ENCODE data around the gene CALHM2. TPM values are rescaled to one million over a fixed set of nuclear protein-coding genes. Genes with fewer than 3 reads are reported as not detected.
"Not testable (repeated sequence)": the region's sequence is repeated elsewhere in the genome, so short reads cannot be mapped to it uniquely, and the experiment has no call there.

CALHM2 gene, protein sequence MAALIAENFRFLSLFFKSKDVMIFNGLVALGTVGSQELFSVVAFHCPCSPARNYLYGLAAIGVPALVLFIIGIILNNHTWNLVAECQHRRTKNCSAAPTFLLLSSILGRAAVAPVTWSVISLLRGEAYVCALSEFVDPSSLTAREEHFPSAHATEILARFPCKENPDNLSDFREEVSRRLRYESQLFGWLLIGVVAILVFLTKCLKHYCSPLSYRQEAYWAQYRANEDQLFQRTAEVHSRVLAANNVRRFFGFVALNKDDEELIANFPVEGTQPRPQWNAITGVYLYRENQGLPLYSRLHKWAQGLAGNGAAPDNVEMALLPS
- 9.8 TPM for total RNA-seq
- long read RNA-seq, partial matches to known transcripts, result 3 of 9 reads
- long read RNA-seq, other reads (novel, unspliced or antisense), result 4 of 9 reads

DNA sequence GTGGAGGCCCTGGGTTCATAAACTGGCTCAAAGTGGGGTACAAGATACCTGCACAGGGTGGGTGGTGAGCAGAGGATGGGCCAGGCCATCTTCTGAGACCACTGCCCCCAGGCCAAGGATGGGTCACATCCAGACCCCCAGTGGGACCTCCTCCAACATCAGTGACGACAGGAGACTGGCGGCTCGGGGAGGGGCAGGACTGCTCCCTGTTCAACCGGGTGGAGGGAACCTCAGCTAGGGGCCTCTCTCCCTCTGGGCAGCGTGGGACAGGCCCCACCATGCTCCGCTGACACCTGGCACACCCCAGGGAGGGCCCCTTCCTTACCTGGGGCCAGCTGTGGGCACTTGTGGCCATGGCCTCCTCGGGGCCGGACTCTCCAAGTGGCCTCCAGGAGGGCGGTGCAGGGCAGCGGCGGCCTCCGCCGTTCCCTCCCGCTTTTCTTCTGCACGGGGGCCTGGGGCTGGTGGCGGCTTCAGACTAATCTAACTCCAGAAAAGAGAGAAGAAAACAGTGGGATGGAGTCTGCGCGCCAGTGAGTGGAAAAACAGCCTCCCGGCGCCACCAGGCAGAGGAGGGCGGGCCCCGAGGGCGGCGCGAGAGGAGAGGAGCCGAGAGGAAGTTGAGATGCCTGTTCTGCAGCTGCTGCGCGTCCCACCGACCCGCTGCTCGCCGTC is at the start of gene CALHM2:
TSS of gene CALHM2 (minus strand) at position 540 of the 675 bp plus-strand sequence. CDS start 2,429 bp downstream, outside the sequence.
- ATAC-seq, result peak; percentile 79

DNA sequence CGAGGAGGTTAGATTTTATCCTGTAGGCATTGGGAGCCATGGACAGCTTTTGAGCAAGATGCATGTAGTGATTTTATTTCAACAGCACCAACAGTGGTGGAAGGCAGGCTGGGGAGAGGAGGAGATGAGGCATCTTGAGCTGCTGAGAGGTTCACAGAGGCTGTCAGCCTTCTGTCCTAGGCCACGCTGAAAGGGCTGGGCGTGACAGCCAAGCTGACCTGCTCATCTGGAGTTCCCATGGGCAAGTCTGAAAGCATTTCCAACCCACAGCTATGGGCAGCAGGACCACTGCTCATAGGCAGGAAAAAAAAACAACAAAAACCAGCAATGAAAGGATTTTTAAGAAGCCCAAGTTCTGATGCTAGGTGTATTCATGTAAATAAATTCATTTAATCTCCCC is 49.0 kb upstream of the CALHM2 start:
- ATAC-seq (no peak), DNase-seq (no peak)
- intact Hi-C loops (cut with micrococcal nuclease), result no loop called here

More for the DNA sequence above, at the start of gene CALHM2:
- intact Hi-C loops (cut with micrococcal nuclease), result no loop called here
- peak; percentile 82 for DNase-seq

DNA sequence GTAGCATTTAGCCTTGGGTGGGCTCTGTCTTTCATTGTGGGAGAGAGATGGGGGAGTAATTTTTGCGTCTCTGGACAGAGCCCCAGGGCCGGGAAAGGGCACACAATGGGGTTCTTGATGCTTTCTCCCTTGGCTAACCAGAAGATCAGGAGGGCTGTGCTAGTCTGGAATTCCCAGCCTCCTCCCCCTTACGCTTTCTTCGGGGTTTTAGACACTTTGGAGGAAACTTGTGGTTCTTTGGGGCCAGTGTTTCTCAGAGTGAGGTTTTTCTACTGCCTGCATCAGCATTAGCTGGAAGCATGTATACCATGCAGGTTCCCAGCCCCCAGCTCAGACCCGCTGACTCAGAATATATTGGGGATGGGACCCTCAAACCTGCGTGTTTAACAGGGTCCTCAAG is 48.3 kb upstream of the CALHM2 start:
- intact Hi-C loops (cut with micrococcal nuclease), result no loop called here
- DNase-seq (no peak), ATAC-seq (no peak)

DNA sequence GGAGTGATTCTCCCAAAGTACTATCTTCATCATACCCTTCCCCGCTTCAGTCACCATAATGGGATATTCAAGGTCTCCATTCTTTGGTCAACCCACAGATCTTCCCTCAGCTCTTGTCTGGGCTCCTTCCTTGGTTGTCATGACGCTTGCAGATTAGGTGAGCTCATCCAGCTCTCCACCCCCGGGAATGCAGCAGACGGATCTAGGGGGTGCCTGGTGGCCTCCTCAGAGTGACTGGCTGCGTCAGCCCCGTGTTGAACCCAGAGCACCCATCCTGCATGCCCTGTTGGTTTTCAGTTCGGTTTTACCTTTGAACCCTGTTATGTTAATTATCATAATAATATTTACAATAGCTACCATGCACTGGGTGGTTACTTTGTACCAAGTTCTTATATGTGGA is 47.7 kb upstream of the CALHM2 start:
- DNase-seq (no peak), ATAC-seq (no peak)
- intact Hi-C loops (cut with micrococcal nuclease), result no loop called here

DNA sequence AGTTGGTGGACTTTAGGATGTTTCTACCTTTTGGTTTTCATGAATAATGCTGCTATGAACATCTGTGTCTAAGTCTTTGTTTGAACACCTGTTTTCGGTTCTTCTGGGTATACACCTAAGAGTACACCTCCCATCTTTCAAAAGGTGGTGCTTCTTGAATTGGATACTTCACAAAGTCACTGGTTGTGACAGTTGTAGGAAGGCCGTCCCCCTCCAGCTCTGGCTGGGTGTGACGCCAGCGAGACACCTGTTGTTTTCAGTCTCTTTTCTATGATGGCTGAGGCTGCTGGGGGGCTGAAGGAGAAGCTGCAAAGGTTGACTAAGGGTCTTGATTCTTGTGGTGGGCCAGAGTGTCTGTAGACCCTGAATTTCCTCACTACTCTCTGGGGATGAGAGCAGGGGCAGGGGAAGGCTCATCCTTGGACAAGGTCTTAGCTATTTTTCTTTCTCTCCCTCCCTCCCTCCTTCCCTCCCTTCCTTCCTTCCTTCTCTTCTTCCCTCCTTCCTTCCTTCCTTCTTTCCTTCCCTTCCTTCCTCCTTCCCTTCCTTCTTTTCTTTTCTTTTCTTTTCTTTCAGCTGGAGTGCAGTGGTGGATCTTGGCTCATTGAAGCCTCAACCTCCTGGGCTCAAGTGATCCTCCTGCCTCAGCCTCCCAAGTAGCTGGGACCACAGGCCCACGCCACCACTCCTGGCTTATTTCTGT is 46.9 kb upstream of the CALHM2 start:
- intact Hi-C loops (cut with micrococcal nuclease), result no loop called here
- ATAC-seq (no peak), DNase-seq (no peak)

DNA sequence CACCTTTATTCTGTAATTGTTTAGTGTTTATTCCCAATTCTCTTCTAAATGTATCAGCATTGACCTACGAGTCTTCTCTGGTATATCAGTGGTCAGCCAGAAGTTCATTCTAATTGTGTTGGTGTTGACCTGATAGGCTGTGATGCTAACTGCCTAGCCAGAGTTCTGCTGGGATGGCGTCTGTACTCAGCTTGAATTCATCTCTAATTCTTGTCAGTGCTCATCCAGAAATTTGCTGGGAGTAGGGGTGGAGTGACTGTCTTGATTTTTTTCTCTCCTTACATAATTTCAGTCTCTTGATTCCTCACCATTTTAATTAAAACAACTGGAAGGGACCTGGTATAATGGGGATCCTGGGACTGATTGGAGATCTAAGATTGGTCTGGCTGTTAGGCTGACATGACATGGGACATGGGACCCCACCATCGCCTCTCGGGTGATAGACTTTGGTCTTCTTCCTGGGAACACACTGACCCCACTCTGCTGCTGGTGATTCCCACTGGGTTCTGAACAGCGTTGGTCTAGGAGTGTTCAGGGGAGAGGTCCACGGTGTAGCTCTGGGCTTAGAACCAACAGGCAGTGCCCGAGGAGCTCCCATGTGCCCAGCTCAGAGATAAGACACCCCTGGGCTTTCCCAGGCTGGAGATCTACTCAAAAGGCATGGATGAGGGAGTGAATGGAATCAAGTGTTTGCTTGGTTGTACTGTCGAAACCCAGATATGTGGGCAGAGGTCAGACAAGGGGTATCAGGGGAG is 45.2 kb upstream of the CALHM2 start:
- intact Hi-C loops (cut with micrococcal nuclease), result no loop called here
- DNase-seq (no peak), ATAC-seq (no peak)

DNA sequence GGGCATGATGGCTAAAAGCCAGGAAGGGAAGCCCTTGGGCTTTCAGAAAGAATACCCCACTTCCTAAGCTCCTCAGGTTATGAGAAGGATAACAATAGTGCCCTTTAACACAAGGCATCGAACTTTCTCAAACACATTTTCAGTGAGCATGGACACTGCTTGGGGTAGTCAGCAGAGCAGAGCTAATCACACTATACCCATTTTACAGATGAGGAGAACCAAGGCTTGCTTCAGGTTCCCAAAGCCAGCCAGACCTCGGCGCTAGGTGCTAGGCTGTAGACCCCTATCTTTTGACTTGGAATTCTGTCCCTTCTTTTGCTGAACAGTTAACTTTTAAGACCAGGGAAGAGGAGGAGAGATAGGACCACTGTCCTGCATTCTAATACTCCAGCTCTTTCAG is 43.2 kb upstream of the CALHM2 start:
- intact Hi-C loops (cut with micrococcal nuclease), result no loop called here
- no peak for ATAC-seq
- no peak for DNase-seq

DNA sequence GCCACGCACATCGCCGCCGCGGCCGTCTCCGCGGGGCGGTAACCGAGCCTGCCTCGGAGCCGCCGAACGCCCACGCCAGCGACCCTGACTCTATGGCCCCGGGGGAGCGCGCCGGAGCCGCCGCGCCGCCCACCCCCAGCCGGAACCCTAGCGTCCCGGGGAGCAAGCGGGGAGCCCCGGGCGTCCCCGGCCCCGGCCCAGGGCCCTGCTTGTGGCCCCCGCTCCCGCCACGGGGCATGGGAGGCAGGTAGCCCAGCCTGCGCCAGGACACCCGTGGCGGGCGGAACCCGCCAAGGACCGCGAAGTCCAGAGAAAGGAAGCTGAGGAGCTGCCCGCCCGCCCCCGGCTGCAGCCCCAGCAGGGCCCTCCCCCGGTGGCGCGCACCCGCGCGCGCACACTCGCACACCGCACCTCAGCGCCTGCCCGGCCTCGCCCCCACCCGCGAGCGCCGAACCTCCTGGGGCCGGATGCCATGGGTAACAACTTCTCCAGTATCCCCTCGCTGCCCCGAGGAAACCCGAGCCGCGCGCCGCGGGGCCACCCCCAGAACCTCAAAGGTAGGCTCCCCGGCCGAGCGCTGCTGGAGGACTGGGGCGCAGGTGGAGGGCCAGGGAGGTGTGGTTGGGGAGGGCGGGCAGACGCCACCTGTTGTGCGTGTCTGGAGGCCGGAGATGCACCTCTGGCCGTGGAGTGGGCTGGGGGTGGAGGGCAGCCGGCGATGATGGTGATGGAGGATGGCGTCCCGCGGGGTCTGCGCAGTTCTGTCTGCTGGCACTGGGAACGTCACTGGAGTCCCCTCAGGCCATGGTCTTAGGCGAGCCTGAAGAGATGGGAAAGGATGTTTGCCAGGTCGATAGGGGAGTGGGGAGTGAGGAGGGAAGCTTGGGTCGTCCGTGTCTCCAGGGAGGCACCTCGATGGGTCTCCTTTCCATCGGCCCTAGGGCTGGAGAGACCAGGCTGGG is 42.0 kb upstream of the CALHM2 start:
- peak; percentile 34 for DNase-seq
- ATAC-seq, result peak; percentile 23
- intact Hi-C loops (cut with micrococcal nuclease), result no loop called here

DNA sequence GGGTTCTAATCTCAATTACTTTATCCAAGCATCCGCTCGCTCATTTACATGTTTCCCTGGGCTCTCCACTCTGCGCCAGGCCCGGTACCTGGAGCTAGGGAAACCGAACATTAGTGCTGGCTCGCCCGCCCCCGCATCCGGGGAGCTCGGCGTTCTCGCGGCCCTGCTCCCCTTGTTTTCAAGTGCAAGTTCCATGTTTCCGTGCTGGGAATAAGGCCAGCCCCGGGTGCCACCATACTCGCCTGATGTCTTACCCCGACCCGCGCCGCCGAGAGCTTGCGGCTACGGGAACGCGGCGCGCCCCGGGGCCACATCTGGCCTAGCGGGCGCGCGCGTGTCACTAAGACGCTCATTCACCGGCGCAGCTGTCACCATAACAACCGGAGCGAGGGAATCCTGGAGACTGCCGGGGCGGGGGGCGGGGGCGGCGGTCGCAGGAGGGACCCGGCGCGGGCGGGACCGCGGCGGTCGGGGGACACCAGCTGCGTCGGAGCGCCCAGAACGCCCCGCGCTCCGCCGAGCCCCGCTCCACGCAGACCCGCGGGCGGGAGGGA is 41.3 kb upstream of the CALHM2 start, which contains the start of gene NEURL1:
TSS of gene NEURL1 (plus strand) at position 344 of the 554 bp plus-strand sequence. CDS start 683 bp downstream, outside the sequence.
- DNase-seq (peak; percentile 43), ATAC-seq (peak; percentile 8)
- intact Hi-C loops (cut with micrococcal nuclease), result no loop called here

DNA sequence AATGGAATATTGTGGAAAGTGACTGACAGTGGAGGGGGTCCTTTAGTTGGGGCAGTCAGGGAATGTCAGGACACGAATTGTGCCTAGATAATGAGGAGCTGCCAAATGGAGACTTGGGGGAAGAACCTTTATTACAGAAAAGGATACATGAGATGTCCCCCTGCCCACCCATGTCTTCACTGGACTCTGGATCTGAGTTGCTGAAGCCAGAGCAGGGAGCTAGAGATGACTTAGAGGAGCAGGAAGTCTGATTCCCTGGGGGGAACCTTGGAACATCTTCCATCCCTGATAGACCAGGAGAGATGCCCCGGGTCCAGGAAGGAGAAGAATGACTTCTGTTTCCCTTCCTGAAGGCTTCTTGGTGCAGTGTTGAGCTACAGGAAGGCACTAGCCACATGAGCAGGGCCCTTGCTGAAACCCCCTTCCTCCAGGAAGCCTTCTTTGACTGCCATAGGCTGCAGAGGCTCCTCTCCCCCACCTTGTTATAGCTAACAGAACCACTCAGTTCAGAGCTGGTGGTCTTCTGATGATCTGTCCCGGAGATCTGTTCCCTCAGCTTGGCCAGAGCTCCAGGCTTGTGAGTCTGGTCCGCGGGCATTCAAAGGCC is 40.6 kb upstream of the CALHM2 start:
- no peak for DNase-seq
- intact Hi-C loops (cut with micrococcal nuclease), result no loop called here
- no peak for ATAC-seq

DNA sequence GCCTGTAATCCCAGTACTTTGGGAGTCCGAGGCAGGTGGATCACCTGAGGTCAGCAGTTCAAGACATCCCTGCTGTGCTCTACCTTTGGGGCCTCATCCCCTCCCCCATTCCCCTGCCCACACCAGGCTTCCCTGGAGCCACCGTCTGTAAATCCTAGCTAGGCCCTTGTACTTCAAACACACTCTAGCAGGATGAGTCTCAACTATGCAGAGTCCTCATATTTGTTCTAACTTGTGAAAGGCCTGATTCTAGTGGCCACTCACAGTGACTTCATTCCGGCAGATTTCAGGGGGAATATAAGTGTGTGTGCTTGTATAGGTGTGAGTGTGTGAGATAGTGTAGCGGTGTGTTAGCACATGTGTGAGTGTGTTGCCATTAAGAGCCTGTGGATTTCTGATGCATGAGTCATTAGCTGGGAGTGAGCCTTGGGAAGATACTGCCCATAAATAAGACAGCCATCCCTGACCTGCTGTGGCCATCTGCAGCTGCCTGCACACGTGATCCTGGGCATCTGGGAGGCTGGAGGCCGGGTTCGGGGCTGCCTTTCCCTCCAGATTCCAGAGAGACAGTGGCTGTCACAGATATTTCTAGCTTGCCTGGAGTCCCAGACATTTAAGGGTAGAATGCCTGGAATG is 39.7 kb upstream of the CALHM2 start:
- peak; percentile 68 for ATAC-seq
- intact Hi-C loops (cut with micrococcal nuclease), result no loop called here

DNA sequence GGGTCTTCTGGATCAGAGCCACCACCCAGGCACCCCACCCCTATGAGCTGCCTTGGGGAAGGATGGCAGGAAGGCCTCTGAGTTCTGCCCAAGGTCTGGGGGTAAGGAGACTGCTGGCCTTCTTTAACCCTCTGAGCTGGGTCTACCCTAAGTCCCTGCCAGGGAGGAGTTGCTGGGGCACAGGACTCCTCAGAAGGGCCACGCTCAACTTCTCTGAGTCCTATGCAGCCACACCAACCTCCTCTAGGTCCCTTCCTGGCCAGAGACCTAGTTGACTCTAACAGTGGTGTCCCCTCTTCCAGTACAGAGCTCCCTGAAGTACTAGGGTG is 38.8 kb upstream of the CALHM2 start:
- DNase-seq (no peak), ATAC-seq (no peak)
- intact Hi-C loops (cut with micrococcal nuclease), result no loop called here

More for the DNA sequence above, 39.7 kb upstream of the CALHM2 start:
- no peak for DNase-seq

DNA sequence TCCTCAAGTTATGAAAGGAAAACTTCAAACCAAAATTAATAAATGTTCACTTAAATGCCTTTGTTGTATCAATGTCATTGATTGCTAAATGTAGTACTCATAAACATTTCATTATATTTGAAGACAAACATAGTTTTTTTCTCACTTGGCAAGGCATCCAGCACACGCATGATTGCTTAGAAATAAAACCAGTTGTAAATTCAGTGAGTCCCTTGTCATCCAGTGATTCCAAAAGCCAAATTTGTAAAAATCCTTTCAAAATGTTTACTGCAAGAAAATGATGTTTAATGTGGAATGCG is 35.2 kb upstream of the CALHM2 start:
- ATAC-seq (no peak), DNase-seq (no peak)
- intact Hi-C loops (cut with micrococcal nuclease), result loop anchor here (5.0 kb wide), 1 partner anchor 70 kb away; no protein-coding TSS in a partner anchor

DNA sequence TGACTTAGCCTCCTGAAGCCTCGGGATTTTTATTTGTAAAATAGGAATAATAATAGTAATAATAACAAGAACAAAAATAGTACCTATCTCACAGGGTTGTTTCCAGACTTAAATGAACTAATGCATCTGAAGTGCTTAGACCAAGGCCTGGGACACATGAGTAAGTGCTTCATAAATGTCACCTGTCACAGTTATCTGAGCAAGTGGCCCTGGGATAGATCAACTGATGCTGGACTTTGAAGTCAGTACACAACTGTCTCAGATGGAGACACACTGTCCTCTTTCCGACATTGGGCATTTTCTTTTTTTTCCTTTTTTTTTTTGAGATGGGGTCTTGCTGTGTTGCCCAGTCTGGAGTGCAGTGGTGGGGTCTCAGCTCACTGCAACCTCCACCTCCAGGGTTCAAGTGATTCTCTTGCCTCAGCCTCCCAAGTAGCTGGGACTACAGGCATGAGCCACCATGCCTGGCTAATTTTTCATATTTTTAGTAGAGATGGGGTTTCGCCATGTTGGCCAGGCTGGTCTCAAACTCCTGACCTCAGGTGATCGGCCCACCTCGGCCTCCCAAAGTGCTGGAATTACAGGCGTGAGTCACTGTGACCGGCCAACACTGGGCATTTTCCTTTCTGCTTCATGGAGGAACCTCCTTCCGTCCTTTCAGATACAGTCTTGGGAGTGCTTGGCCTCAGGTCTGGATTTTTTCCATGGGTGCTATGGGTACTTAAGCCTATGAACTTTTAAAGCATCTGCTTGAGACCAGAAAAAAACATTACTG is 34.7 kb upstream of the CALHM2 start:
- not testable (repeated sequence) for ATAC-seq, DNase-seq

DNA sequence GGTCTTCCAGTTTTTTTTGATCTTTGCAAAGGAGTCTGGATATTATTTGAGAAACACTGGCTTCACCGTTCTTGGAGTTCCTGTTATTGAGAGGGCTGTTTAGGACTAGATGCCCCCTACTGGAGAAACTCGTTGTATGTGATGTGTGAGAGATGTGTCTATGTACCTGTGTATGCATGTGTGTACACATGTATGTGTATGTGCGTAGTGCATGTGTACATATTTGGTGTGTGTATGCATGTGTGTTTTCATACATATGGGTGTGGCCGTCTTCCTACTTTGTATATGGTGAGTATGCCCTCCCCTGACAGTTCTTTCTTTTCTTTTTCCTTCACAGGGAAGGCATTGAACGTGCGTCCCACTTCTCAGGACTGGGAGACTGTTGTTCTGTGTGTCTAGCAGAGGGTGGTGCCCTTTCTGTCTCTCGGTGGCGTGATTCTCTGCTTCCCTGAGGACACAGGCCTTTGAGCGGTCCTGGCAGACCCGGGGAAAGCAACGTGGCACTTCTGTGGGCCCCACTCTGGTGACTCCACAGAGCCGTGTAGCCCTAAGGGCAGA is 29.9 kb upstream of the CALHM2 start:
- ATAC-seq, result peak; percentile 73
- intact Hi-C loops (cut with micrococcal nuclease), result no loop called here
- DNase-seq, result no peak

More for the DNA sequence above, 34.7 kb upstream of the CALHM2 start:
- intact Hi-C loops (cut with micrococcal nuclease), result loop anchor here (5.0 kb wide), 1 partner anchor 70 kb away; no protein-coding TSS in a partner anchor

DNA sequence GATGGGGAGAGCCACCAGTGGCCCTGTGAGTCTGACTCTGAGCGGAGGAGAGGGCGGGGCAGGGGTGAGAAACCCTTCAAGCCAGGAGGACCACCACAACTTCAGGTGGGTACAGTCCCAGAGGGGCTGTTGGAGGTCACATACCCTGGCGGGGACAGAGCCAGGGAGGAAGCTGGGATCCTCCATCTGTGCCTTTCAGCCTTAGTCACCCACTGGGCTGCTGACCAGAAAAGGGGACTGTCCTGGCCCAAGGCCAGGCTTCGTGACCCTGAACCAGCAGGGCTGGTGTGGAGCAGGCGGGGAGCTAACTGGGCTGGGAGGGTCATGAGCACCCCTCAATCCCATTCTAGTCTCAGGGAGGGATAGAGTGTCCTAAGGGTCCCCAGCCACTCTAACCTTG is 28.4 kb upstream of the CALHM2 start:
- intact Hi-C loops (cut with micrococcal nuclease), result no loop called here
- ATAC-seq, result no peak
- no peak for DNase-seq

All from left ventricle myocardium superior (tissue), 1 donor.